ENCODE data around the gene CDHR2. TPM values are rescaled to one million over a fixed set of nuclear protein-coding genes. Genes with fewer than 3 reads are reported as not detected.
"Not testable (repeated sequence)": the region's sequence is repeated elsewhere in the genome, so short reads cannot be mapped to it uniquely, and the experiment has no call there.

The CDHR2 gene
- polyA plus RNA-seq, 4 donors, result 15.0 to 25.7 (median 21.7) TPM

DNA sequence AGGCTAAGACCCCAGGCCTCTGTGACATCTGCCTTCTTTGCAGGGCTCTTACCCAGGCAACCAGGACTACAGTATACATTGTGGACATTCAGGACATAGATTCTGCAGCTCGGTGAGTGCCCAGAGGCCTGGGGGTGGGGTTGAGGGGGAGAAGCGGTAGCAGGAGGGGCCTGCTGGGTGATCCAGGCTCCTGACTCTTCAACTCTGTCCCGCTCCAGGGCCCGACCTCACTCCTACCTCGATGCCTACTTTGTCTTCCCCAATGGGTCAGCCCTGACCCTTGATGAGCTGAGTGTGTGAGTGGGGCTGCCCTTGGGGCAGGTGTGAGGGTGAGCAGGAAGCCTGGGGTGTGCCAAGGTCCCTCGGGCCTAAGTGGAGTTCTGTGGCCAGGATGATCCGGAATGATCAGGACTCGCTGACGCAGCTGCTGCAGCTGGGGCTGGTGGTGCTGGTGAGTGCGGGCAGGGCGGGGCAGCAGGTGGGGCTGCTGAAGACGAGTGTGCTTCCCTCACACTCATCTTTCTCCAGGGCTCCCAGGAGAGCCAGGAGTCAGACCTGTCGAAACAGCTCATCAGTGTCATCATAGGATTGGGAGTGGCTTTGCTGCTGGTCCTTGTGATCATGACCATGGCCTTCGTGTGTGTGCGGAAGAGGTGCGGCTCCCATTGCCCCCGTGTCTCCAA is 41.0 kb downstream of the CDHR2 start:
- no peak for DNase-seq (ENCODE audit: low read depth in 4 of 4, low spot score in 2 of 4)

GRCh38 chr5:176591667-176592066 is 42.5 kb downstream of the CDHR2 start:
- DNase-seq (ENCODE audit: low read depth in 4 of 4, low spot score in 2 of 4), result not testable (repeated sequence)

DNA sequence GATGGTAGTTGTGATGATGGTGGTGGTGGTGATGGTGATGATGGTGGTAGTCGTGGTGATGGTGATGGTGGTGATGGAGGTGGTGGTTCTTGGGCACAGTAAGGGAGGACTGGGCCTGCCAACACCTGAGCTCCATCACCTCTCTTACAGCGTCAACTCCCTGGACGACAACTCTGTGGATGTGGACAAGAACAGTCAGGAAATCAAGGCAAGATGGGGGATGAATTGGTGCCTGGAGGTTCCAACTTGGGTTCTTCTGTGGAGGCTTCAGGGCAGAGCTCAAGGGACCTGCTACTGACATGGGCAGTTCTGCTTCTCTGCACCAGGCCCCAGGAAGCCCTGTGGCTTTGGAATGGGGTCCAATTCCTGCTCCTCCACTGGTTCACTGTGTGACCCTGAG is 43.4 kb downstream of the CDHR2 start:
- no peak for DNase-seq (ENCODE audit: low read depth in 4 of 4, low spot score in 2 of 4)

GRCh38 chr5:176593273-176593869 is 44.2 kb downstream of the CDHR2 start:
- DNase-seq (ENCODE audit: low read depth in 4 of 4, low spot score in 2 of 4), result no peak

- no peak for DNase-seq (ENCODE audit: low read depth in 4 of 4, low spot score in 2 of 4)
Observed at GRCh38 chr5:176594554-176594953, 45.4 kb downstream of the CDHR2 start.

- DNase-seq (ENCODE audit: low read depth in 4 of 4, low spot score in 2 of 4), result no peak
Observed at GRCh38 chr5:176595386-176595943, 46.3 kb downstream of the CDHR2 start.

- DNase-seq (ENCODE audit: low read depth in 4 of 4, low spot score in 2 of 4), result no peak
Observed at GRCh38 chr5:176596069-176596644, 47.0 kb downstream of the CDHR2 start.

DNA sequence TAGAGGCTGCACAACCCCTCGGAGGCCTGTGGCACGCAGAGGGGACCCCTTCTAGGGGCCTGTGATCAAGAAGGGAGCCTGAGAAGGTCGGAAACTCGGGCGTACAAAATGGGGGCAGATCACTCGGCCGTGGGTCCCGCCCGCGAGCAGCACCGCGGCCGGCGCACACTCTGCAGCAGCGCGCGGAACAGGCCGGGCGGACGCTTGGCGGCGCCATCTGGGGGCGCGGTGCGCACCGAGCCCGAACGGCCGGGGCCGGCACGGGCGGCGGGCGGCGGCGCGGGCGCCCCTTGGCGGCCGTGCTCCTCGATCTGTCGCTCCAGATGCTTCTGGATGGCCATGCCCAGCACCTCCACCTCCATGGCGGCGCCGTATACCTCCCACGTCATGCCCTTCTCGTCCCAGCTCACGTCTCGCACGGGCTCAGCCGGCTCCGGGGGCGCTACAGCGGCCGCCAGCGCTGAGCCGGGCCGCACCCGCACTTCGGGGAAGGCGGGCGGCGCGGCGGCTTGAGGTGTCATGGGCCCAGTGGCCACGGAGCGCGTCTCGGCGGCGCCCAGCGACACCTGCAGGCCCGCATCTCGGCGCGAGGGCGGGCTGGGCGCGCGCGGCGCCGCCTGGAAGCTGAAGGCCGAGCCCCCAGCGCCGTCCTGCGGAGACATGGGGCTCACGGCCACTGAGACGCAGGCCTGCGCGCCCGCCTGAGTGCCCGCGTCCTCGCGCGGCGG is 47.7 kb downstream of the CDHR2 start:
- peak in 1 of 4 donors; percentile 29 for DNase-seq (ENCODE audit: low read depth in 4 of 4, low spot score in 2 of 4)

- DNase-seq (ENCODE audit: low read depth in 4 of 4, low spot score in 2 of 4), result no peak
Observed at GRCh38 chr5:176597417-176598389, 48.6 kb downstream of the CDHR2 start.

DNA sequence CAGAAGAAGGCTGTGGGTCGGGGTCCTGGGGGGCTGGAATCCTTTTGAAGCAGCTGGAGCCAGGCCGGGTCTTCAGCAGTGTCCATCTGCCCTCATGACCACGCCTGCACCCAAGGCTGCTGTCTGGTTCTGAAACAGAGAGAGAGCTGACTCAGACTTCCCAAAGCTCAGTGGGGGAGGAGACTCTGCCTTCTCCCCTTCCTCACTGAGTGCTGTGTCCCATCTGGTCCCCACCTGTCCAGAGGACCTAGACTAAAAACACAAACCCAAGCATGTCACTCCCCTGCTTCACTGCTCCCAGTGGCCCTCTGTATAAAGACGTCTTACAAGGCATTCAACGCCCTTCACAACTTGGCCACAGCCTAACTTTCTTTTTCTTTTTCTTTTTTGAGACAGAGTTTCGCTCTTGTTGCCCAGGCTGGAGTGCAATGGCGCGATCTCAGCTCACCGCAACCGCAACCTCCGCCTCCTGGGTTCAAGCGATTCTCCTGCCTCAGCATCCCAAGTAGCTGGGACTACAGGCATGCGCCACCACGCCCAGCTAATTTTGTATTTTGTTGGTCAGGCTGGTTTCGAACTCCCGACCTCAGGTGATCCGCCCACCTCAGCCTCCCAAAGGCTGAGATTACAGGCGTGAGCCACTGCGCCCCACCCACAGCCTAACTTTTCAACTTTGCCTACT is 50.7 kb downstream of the CDHR2 start:
- DNase-seq (ENCODE audit: low read depth in 4 of 4, low spot score in 2 of 4), result not testable (repeated sequence)

GRCh38 chr5:176601901-176602482 is 52.9 kb downstream of the CDHR2 start:
- DNase-seq (ENCODE audit: low read depth in 4 of 4, low spot score in 2 of 4), result no peak

DNA sequence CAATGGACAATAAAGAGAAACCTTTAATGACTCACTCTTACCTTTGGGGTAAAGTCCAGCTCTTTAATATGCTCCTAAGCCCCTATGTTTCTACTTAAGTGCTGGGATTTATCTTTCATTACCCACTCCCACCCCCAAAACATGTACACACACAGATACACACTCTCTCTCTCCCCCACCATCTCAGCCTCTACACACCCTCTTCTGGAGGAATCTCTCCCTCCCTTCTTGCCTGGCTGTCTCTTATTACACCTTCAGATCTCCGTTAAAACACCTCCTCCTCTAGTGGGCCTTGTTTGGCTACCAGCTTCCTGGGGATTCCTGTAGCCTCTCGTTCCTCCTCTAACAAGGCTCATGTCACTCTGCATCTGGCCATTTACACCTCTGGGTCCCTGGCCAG is 53.9 kb downstream of the CDHR2 start:
- DNase-seq (ENCODE audit: low read depth in 4 of 4, low spot score in 2 of 4), result no peak

DNA sequence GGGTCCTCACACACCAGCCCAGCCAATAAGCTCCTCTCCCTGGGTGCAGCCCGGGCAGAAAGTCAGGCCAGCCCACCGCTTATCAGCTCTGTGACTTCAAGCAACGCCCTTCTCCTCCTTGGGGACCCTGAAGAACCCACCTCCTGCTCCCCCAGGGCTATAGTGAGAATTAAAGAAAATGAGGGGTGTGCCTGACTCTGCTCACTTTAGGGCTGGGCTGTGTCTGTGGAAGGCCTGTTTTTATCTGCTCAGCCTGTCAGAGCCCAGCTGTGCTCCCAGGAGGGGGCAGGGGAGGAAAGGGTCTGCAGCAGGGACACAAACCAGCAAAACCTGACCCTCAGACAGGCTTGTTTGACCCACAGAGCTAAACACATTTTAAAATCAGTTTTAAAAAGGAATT is 56.9 kb downstream of the CDHR2 start:
- no peak for DNase-seq (ENCODE audit: low read depth in 4 of 4, low spot score in 2 of 4)

- DNase-seq (ENCODE audit: low read depth in 4 of 4, low spot score in 2 of 4), result no peak
Observed at GRCh38 chr5:176606875-176607274, 57.7 kb downstream of the CDHR2 start.

- DNase-seq (ENCODE audit: low read depth in 4 of 4, low spot score in 2 of 4), result no peak
Observed at GRCh38 chr5:176608142-176608705, 59.1 kb downstream of the CDHR2 start.

GRCh38 chr5:176608937-176609723 is 60.0 kb downstream of the CDHR2 start:
- DNase-seq (ENCODE audit: low read depth in 4 of 4, low spot score in 2 of 4), result no peak

- DNase-seq (ENCODE audit: low read depth in 4 of 4, low spot score in 2 of 4), result peak in 1 of 4 donors; percentile 31
Observed at GRCh38 chr5:176609724-176610434, 60.7 kb downstream of the CDHR2 start, which contains the start of gene GPRIN1. Gene GPRIN1, minus strand, starts transcription at chr5:176610156. Its CDS starts 10,322 bp downstream, at chr5:176599834.
